HG02763 (cell line): ENCODE measurements around the gene SMG6.
"Not testable (repeated sequence)": the region's sequence is repeated elsewhere in the genome, so short reads cannot be mapped to it uniquely, and the experiment has no call there.

ENCODE experiments used
- ATAC-seq: cut with Tn5 transposase; IDR thresholded peaks from one replicate; pipeline ENCODE4 v1.9.1; 2021; ENCODE audit warnings: mild to moderate bottlenecking, moderate library complexity; ENCODE audit not compliant: unreplicated experiment

The SMG6 gene

DNA sequence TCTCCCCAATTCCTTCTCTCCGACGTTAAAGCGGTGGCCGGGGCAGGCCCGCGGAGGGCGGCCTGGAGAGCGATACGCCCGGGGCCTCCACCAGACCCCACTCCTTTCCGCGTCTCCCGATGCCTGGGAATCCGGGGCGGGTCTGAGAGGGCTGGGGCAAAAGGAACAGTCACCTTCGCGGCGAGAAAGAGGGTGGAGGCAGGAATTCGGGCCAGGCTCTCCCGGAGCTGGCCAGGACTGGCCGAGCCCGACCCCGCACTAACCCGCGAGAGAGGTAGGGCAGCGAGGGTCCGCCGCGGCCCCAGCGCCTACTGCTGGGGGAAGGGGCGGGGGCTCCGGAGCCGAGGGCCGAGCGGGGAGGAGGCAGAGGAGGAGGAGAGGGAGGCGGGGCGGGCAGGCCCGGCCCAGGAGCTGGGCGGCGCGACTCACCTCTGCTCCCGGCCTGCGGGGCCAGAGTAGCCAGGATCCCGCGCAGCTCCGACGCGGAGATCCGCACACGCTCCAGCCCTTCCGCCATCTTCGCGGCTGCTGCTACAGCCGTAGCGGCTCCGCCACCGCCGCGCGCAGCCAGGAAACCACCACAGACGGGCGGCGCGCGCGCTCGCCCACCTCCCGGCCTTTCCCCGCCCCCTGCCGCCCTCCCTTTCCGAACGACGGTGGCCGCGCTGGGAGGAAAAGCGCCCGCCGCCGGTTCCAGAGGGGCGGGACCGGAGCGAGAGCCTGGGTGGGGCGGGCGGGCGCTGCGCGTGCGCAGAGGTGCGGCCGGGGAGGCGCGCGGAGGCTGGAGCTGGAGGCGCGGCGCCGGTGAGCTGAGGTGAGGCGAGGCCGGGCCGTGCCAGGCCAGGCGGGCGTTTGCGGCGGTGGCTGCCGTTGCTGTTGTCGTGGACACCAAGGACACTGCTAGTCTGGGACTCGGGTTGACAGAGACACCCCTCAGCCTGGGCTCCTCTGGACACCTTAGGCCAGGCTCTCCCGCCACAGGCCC lies at the start of gene SMG6, which contains the start of gene SRR:
Gene SMG6 (minus strand): TSS at position 582 of the 985 bp plus-strand sequence. CDS start 65 bp downstream, at position 517.
Gene SRR (plus strand): TSS at position 747 of the 985 bp plus-strand sequence. CDS start 11,611 bp downstream, outside the sequence.
- peak; percentile 87 for ATAC-seq

DNA sequence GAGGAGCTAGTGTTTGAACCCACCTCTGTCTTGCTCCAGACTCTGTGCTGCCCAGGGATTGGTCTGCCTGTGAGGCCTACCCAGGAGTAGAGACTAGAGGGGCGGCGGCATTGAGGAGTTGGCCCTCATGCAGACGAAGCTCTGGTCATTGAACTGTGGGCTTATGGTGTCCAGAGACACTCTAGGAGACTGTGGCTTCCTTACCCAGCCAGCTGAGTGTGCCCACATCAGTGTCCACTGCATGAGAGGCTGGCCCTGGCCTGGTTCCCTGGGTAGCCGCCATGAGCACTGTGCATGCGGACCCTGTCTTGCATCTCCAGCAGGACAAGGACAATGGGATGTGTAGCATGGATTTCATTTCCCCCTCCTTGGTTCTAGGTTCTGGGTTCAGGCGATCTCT lies 47.7 kb upstream of the SMG6 start:
- ATAC-seq: no peak

DNA sequence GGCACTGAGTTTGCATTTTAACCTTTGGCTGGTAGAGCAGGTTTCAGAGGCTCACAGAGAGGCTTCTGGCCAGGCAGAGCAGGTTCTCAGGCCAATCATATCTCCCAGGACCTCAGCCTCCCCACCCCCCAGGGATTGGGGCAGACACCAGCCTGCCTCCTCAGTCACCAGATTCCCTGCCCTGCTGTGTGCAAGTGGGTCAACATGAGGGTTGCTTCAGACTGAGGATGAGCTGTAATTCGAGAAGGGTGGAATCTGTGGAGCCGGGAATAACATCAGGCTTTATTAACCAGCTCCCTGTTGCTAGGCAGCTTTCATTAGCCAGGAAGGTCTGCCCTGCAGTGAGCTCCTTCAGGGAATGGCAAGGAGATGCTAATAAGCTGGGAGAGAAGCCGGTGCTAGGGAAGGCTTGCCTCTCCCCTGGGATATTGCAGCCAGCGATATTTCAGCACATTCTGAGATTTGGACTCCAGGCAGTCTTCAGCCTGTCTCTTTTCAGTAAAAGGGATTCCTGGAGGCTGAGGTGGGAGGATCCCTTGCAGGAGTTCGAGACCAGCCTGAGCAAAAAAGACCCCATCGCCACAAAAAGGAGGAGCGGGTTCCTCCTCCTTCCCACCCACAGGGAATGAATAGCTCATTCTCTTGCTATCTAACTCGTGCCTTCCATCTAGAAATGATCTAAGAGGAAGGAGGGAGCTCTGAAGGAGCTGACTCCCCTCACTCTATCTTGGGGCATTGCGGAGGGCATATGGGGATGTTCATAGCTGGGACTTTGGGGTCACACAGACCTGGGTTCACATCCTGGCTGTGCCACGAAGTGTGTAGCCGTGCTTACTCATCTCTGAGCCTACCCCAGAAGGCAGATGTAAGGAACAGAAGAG lies 44.5 kb upstream of the SMG6 start:
- no peak for ATAC-seq

DNA sequence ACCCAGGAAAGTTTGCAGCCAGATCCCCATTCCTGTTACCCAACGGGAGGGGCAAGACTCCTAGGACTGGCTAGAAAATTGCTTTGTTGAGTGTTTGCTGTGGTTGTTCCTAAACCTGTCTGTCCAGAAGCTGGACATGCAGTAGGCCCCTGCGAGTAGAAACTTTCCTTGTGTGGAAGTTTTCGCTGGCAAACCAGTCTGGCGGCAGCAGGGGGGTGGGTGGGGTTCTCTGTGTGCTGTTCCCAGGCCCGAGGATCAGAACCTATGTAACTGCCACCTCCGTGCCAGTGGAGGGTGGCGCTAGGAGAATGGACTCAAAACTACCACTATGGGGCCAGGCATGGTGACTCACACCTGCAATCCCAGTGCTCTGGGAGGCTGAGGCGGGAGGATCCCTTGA lies 42.9 kb upstream of the SMG6 start:
- no peak for ATAC-seq

DNA sequence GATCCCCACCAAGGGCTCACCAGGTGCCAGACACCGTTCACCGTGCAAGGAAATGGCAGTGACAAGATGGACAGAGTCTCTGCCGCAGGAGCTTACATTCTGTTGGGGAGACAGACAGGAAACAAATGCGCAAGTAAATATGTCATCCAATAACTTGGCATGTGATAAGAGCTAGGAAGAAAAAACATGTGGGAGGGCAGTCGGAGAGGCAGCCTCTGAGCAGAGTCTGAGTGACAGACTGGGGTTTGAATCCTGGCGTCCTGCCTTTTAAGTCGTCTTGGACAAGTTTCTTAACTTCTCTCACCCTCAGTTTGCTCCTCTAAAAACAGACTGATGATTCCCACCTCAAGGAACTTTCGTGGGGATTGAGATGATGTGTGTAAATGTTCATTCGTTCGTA lies 40.9 kb upstream of the SMG6 start:
- ATAC-seq: no peak

DNA sequence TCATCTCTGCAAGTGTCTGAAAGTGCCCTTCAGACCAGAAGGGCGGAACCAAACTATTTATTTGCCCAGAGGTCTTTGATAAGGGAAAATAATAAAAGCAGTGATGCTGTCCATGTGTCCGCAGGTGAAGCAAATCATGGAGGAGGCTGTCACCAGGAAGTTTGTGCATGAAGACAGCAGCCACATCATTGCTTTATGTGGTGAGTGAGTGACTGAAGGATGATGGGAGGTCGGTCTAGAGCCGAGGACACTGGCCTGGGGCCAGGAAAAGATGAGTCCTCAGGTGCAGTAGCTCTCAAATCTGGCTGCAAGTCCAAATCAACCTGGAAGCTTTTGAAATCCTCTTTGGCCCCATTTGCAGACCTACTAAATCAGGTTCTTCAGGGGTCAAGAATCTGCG lies 39.8 kb upstream of the SMG6 start:
- ATAC-seq: no peak

DNA sequence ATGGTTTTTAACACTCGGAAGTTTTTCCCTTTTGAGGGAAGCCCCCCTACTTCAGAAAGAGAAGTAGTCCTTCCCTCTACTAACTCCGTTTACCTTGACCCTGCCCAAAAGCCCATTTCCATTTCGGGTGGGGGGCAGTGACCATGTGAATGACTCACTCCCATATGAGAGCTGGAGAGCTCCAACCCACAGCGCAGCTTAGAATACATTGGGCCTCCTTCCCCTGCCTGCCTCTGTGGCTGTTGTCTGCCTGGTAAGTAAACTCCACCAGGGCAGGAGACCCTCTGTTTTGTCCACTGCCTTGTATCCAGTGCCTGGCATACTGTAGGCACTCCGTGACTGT lies 34.7 kb upstream of the SMG6 start:
- ATAC-seq: no peak

DNA sequence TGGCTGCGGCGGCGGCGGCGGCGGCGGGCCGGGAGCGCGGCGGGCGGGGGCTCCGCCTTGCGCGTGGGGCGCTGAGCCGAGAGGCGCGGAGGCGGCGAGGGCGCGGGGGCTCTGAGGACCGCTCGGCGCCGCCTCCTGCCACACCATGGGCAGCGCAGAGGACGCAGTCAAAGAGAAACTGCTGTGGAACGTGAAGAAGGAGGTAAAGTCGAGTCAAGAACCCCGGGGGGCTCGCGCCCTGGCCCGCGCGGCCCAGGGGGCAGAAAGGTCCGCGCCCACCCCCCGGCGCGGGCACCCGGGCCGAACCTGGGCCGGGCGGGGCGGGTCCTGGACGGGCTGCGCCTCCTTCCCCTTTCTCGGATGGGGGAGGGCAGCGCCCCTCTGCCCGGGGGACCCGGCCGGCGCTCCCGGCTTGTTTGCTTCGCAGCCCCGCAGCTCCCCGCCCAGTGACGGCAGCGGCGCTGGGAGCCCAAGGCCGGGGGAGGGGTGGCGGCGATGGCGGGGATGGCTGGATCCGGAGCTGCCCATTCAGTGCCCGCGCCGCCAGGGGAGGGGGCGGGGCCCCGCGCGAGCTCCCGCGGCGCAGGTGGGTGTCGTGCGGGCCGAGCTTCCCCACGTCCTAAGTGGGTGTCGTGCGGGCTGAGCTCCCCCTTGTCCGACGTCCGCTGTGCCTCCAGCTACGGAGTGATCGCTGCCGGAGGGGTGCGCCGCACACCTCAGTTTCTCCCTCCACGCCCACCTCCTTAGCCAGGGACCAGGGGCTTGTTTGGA lies 34.1 kb upstream of the SMG6 start:
- ATAC-seq: no peak

DNA sequence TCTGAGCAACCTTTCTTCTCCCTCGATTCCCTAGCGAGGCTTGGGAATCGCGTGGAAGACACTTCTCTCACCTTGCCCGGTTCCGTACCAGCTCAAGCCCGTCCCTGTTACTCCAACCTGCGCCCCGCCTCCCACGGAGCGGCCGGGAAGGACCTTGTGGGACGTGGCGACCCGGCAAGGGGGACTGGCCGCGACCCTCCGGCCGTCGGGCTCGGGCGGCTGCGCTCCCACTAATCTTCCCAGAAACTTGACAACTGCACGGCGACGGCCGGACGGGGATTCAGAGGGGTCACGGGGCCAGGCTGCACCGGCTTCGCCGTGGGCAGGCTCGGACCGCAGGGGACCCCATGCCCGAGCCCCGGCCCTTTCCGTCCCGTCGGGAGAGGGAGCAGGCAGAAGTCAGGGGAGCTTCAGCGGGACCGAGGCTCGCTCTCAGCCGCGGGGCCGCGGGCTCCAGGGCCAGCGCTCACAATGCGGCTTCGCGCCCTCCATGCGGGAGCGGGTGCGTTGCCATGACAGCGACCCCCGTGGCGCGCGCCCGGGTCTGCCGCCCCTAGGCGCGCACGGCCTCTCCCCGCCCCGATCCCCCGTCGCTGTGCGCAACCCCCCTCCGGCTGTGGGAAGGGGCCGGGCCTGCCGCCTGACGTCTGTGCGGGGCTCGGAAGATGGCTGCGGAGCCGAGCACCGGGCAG lies 33.4 kb upstream of the SMG6 start, which contains the start of gene SGSM2:
Gene SGSM2 (plus strand): TSS at position 650 of the 692 bp plus-strand sequence. CDS start 188 bp downstream, outside the sequence.
- no peak for ATAC-seq

DNA sequence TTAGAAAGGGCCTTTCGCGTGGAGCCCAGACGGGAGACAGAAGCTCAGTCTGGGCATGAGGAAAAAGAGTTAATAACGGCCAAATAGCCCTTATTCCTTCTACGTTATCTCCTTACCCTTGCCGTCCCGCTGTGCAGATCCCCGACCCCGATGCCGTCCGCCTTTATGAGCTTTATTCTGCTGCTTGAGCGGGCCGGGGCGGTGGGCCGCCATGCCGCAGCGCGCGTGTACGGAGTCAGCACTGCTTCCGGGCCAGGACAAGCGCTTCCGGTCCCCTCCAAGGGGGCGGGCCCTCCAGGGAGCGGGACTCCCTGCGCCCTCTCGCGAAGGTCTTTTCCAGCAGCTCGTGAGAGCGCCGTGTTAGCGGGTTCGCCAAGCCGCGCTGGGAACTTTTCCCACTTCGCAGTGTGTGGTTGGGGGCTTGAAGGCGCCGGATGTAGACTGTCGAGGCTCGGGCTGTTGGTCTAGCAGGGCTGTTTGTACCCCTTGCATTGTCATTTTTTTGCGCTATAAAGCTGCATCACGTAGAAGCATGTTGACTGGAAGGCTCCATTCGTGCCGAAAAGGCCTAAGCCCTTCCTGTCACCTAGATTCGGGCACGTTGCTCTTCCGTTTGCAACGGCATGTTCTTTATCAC lies 32.7 kb upstream of the SMG6 start, which contains the start of gene TSR1:
Gene TSR1 (minus strand): TSS at position 243 of the 637 bp plus-strand sequence. CDS start 30 bp downstream, at position 213.
- ATAC-seq: peak; percentile 65

DNA sequence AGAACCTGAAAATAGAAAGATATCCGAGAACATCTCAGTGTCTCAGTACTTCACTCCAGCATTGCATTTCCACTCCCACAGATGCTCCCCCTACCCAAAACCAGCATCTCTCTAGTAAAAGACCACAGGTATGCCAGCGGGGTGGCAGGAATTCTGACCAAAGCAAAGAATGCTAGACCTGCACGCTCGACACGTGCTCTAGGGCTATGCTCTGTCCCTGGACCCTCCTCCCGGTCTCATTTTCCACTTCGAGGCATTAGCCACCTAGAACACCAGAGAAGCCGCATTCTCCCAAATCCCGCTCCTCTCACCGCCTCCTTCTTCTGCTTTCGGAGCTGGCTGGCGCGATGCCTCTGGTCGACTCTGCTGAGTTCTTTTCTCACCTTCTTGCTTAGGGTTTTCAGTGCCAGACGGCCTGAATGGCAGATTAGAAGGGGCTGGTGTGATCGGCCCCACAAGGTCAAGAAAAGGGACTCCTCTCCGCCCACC lies 32.2 kb upstream of the SMG6 start:
- ATAC-seq: no peak

DNA sequence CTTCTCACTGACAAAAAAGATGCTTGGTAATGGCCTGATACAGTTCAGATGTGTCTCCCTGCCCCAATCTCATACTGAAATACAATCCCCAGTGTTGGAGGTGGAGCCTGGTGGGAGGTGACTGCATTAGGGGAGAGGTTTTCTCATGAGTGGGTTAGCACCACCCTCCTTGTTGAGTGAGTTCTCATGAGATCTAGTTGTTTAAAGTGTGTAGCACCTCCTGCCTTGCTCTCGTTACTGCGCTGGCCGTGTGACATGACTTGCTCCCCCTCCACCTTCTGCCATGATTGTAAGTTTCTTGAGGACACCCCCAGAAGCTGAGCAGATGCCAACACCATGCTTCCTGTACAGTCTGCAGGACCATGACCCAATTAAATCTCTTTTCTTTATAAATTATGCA lies 27.7 kb upstream of the SMG6 start:
- ATAC-seq: no peak

DNA sequence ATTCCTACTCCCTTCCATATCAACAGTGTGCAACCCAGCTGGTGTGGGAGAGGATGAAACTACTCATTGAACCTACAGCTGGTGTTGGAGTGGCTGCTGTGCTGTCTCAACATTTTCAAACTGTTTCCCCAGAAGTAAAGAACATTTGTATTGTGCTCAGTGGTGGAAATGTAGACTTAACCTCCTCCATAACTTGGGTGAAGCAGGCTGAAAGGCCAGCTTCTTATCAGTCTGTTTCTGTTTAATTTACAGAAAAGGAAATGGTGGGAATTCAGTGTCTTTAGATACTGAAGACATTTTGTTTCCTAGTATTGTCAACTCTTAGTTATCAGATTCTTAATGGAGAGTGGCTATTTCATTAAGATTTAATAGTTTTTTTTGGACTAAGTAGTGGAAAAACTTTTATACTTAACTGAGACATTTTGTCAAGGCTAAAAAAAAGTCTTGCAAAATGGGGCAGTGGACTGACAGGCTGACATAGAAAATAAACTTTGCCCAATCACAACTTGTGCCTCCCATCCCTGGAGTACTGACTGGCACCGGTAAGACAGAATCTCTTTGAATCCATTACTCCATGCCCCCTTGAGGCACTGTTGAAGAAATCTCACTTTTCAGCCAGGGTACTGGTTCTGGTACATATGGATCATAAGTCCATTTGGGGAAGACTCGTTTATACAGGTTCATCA lies 20.2 kb upstream of the SMG6 start:
- no peak for ATAC-seq

DNA sequence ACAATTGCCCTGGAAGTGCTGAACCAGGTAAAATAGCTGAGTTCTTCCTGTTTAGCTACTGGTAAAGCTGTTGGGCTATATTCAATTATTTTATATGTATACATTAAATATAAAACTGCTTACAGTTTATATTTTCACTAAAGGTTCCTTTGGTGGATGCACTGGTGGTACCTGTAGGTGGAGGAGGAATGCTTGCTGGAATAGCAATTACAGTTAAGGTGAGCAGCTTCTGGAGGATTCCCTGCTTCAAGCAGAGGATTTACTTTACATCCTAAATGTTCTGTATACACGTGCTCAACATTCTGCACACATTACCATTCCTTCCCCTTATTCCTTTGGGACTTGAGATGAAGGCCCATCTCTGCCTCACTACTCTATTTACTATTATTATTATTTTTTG lies 17.8 kb upstream of the SMG6 start:
- no peak for ATAC-seq

DNA sequence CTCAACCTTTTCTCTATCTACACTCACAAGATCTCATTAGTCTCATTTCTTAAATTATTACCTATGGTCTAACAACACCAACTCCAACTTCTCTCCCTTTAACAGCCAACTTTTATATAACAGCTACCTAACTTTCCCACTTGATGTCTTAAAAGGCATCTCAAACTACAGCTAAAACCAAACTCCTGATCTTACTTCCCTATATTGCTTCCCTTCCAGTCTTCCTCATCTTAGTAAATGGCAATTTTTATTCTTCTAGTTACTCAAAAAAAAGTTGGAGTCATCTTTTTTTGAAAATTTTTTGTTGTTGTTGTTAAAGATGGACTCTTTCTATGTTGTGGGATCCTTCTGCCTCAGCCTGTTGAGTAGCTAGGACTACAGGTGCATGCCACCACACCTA lies 15.5 kb upstream of the SMG6 start:
- no peak for ATAC-seq

DNA sequence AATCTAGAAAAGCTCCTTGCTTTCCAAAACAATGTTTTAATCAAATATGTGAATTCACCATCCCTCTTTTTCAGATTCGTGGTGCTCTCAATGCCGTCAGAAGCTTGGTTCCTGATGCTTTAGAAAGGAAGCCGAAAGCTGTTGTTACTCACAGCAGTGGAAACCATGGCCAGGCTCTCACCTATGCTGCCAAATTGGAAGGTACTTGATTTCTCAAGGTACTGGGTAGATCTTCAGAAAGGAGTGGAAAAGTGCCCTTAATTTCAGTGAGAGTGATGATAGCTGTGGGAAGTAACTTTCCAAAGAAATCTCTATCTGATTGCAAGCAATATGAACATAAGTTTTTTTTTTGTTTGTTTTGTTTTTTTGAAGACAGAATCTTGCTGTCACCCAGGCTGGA lies 14.2 kb upstream of the SMG6 start:
- ATAC-seq: no peak

DNA sequence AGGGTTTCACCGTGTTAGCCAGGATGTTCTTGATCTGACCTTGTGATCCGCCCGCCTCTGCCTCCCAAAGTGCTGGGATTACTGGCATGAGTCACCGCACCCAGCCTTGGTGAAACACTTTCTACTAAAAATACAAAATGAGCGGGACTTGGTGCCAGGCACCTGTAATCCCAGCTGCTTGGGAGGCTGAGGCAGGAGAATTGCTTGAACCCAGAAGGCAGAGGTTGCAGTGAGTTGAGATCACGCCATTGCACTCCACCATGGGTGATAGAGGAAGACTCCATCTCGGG lies 13.3 kb upstream of the SMG6 start:
- not testable (repeated sequence) for ATAC-seq

DNA sequence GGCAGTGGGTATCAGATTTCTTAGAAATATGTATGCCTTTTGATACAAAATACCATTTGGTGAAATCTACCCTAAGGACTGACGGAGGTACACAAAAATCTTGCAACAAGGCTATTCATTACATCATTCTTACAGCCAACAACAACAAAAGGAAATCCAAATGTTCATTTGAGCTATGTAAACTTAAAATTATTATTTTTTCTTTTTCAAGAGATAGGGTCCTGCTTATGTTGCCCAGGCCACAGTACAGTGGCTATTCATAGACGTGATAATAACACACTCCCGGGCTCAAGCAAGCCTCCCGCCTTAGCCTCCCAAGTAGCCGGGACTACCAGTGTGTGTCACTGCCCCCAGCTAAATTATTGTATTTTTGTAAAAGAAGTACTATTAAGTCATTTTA lies 9.2 kb upstream of the SMG6 start:
- no peak for ATAC-seq
